ENCODE measurements around the gene ECM2.

The ECM2 gene

GRCh38 chr9:92463387-92463786 lies 72.4 kb downstream of the ECM2 start:
- no peak overlapping the region for H3K27ac ChIP-seq
- TF ChIP-seq ZFX (IDR thresholded peaks at IDR 0.05) (no peak), CTCF (conservative IDR thresholded peaks at IDR 0.05) (no peak)

GRCh38 chr9:92457576-92457975 lies 78.2 kb downstream of the ECM2 start:
- no peak overlapping the region for H3K27ac ChIP-seq
- TF ChIP-seq ZFX (IDR thresholded peaks at IDR 0.05) (no peak), CTCF (conservative IDR thresholded peaks at IDR 0.05) (no peak)

GRCh38 chr9:92455217-92455616 lies 80.6 kb downstream of the ECM2 start:
- TF ChIP-seq CTCF (conservative IDR thresholded peaks at IDR 0.05) (peak; percentile 62), ZFX (IDR thresholded peaks at IDR 0.05) (no peak)
- H3K27ac ChIP-seq, result no peak overlapping the region

- no peak for TF ChIP-seq CTCF (conservative IDR thresholded peaks at IDR 0.05)
- H3K27ac ChIP-seq, result no peak overlapping the region
Observed at GRCh38 chr9:92446536-92446935, 89.3 kb downstream of the ECM2 start.
